Measurements from ENCODE around the gene IKBKG.
"Not testable (repeated sequence)": the region's sequence is repeated elsewhere in the genome, so short reads cannot be mapped to it uniquely, and the experiment has no call there.

The IKBKG gene

DNA sequence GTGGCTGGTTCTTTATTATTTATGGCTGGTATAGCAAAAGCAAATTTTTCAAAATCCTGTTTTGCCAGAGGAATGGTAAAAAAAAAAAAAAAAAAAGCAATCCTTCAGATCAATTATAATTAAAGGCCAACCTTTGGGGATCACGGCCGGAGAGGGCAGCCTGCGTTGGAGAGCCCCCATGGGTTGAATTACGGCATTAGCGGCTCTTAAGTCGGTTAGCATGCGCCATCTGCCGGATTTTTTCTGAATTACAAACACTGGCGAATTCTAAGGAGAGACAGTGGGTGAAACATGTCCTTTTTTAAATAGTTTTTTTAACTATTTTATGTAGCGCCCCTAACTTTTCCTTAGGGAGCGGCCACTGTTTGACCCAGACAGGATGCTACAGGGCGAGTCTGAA, 66.2 kb downstream of the IKBKG start:
- not testable (repeated sequence) for H3K4me3 ChIP-seq (ENCODE audit: low read depth in 1 of 2, low read length in 2 of 2); H3K27ac ChIP-seq (ENCODE audit: low read length); H3K27me3 ChIP-seq (ENCODE audit: low read depth, low read length); H3K9me3 ChIP-seq (ENCODE audit: control insufficient read depth in 1 of 2, low read length in 2 of 2); H3K4me1 ChIP-seq (ENCODE audit: control insufficient read depth in 1 of 2, insufficient read depth in 2 of 2, low read length in 2 of 2); H3K36me3 ChIP-seq (ENCODE audit: control insufficient read depth in 1 of 2, insufficient read depth in 2 of 2, low read length in 2 of 2)
